GM12864 (cell line): Measurements from ENCODE around the gene SH3PXD2A.

Experiments used
- DNase-seq: peaks from one replicate; pipeline ENCODE4 v3.0.0-alpha.2; 2011; ENCODE audit warnings: low read depth
- H3K4me3 ChIP-seq: 2 replicates; pipeline ENCODE4 v1.5.1; 2011; ENCODE audit warnings: mild to moderate bottlenecking, low read depth, low read length, control low read depth
- CTCF ChIP-seq: IDR thresholded peaks from 2 replicates; pipeline ENCODE4 v1.5.1; 2011; ENCODE audit warnings: low read depth, mild to moderate bottlenecking, moderate library complexity, low read length, control low read depth, inconsistent platforms; ENCODE audit errors: missing control alignments

Gene SH3PXD2A

DNA sequence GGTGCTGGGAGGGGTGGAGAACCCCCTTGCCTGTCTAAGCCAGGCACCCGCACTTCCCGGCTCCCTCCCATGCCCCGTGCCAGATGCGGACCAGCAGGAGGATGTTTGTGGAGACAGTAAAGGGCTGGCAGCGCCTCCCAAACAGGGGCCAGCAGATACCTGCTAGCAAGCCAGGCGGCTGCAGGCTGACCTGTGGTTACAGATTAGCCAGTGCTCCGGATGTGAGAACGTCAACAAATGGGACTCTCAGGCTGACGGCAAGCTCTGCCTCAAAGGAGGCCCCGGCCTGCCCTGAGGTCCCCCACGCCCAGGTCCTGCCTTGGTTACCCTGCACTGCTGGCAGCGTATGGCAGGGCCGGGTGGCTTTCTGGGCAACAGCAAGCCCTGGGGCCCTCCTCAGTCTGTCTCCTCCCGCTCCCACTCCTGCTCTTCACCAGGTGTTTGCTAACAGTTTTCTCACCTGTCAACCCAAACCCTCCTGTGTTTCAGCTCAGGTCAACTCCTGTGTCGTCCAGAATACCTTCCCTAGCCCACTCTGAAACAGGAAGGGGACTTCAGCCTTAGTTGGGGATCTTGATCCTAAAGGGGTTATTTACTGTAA is 276.5 kb downstream of the SH3PXD2A start:
- H3K4me3 ChIP-seq = no peak overlapping the region
- no peak for DNase-seq
- no peak for TF ChIP-seq CTCF

GRCh38 chr10:103576862-103577261 is 278.5 kb downstream of the SH3PXD2A start:
- H3K4me3 ChIP-seq = no peak overlapping the region
- no peak for TF ChIP-seq CTCF
- no peak for DNase-seq

DNA sequence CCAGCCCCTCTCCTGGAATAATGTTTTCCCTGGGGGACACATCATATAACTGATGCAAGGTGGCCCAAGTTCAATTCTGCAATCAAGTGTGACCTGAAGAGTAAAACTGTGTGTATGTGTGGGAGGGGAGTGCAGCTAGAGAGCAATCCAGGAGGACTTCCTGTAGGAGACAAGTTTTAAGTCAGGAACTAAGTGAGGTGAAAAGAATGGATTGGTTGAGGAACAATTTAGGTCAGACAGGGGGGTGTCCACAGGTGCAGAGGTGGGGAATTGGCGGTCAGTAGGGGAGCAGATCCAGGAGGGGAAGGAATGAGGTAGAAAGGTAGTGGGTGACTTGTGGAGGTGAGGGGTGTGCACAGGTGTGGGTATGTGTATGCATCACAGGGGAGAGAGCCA is 279.3 kb downstream of the SH3PXD2A start:
- DNase-seq = no peak
- no peak overlapping the region for H3K4me3 ChIP-seq
- TF ChIP-seq CTCF = no peak

GRCh38 chr10:103575416-103576075 is 279.8 kb downstream of the SH3PXD2A start:
- DNase-seq = no peak
- TF ChIP-seq CTCF = no peak
- no peak overlapping the region for H3K4me3 ChIP-seq

- H3K4me3 ChIP-seq = no peak overlapping the region
- no peak for TF ChIP-seq CTCF
- DNase-seq = no peak
These were observed 281.0 kb downstream of the SH3PXD2A start for GRCh38 chr10:103574097-103575061.

DNA sequence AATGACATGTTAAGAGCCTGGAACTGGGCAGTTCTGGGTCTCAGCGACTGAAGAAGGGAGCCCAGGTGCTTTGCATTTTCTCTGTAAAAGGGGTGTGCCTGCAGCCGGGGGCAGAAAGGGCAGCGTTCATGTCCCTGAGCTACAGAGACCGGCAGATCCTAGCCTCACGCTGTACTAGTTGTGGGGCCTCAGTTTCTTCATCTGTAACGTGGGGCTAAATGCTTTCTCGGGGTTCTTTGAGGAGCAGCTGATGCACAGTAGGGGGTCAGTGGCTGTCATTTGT is 282.2 kb downstream of the SH3PXD2A start:
- H3K4me3 ChIP-seq = no peak overlapping the region
- TF ChIP-seq CTCF = no peak
- DNase-seq = no peak
